ENCODE measurements around the gene DSE. TPM values are rescaled to one million over a fixed set of nuclear protein-coding genes. Genes with fewer than 3 reads are reported as not detected.
"Not testable (repeated sequence)": the region's sequence is repeated elsewhere in the genome, so short reads cannot be mapped to it uniquely, and the experiment has no call there.

DSE gene
- total RNA-seq (2022) (66.0 and 86.5 TPM in 2 replicates), Bru-seq, nascent RNA (percentile 71 among the genes with signal in this experiment), BruChase-seq, experiment 1, labeled RNA remaining after a 6-hour chase (percentile 75 among the genes with signal in this experiment), BruChase-seq, experiment 2, labeled RNA remaining after a 2-hour chase (percentile 74 among the genes with signal in this experiment)
- long read RNA-seq, full-length matches to known transcripts, result 64 of 172 reads
- long read RNA-seq, partial matches to known transcripts, result 39 of 172 reads
- long read RNA-seq, other reads (novel, unspliced or antisense), result 69 of 172 reads

DNA sequence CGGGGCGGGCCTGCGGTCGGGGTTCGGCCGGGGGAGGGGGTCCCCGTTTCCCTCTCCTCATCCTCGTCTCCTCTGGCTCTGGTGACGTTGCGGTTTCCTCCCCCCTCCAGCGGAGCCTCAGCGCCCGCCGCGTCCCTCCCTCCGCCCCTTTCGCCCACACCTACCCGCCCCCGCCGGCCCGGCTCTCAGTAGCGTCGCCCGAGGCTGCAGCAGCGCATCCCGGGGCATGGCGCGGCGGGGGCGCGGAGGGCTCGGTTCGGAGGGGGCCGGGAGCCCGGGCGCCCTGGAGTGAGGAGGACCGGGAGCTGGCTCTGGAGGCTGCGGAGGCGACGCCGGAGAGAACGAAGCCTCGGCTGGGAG is at the start of gene DSE:
TSS of gene DSE (plus strand) at position 188 of the 360 bp plus-strand sequence. CDS start 28,304 bp downstream, outside the sequence.
- H3K27ac Mint-ChIP-seq (ENCODE audit: low read depth, unreplicated experiment), result peak within 1 kb of the TSS; percentile 88
- intact Hi-C loops (cut with micrococcal nuclease), result loop anchor here (1.0 to 5.0 kb wide), 4 partner anchors 28 to 160 kb away; no protein-coding TSS in a partner anchor

DNA sequence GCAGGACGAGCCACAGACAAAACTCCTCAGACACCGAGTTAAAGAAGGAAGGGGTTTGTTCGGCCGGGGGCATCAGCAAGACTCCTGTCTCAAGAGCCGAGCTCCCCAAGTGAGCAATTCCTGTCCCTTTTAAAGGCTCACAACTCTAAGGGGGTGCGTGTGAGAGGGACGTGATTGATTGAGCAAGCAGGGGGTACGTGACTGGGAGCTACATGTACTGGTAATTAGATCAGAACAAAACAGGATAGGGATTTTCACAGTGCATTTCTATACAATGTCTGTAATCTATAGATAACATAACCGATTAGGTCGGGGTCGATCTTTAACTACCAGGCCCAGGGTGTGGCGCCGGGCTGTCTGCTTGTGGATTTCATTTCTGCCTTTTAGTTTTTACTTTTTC is 48.8 kb upstream of the DSE start:
- H3K27me3 Mint-ChIP-seq (ENCODE audit: insufficient read depth, unreplicated experiment); H3K9me3 Mint-ChIP-seq (ENCODE audit: unreplicated experiment); H3K4me1 Mint-ChIP-seq (ENCODE audit: insufficient read depth, unreplicated experiment); BruUV-seq (replicated peaks); CTCF ChIA-PET; H3K27ac Mint-ChIP-seq (ENCODE audit: low read depth, unreplicated experiment); intact Hi-C loops (cut with micrococcal nuclease); H3K4me3 Mint-ChIP-seq (ENCODE audit: unreplicated experiment); DNase-seq (ENCODE audit: unreplicated experiment); H3K36me3 Mint-ChIP-seq (ENCODE audit: insufficient read depth, unreplicated experiment): not testable (repeated sequence)
- POLR2A ChIA-PET, result interaction anchor here (0.6 to 0.9 kb wide), 2 partner anchors 9 to 29 kb away, joined by 4 to 5 read pairs; no protein-coding TSS in a partner anchor

More for the DNA sequence above, at the start of gene DSE:
- Mint-ChIP-seq H3K36me3 (ENCODE audit: insufficient read depth, unreplicated experiment) (peaks cover 18% of the 10 kb centered on the region), H3K4me1 (ENCODE audit: insufficient read depth, unreplicated experiment) (peaks cover 26% of the 10 kb centered on the region), H3K4me3 (ENCODE audit: unreplicated experiment) (peak within 1 kb of the TSS; percentile 85), H3K27me3 (ENCODE audit: insufficient read depth, unreplicated experiment) (no peaks in the 10 kb centered on the region), H3K9me3 (ENCODE audit: unreplicated experiment) (no peaks in the 10 kb centered on the region)
- CTCF ChIA-PET, result interaction anchor here (0.7 to 2.5 kb wide), 7 partner anchors 19 to 147 kb away, joined by 3 to 13 read pairs (median 4); no protein-coding TSS in a partner anchor
- DNase-seq (ENCODE audit: unreplicated experiment), result peak; percentile 84
- TF ChIP-seq, protein P1, sequence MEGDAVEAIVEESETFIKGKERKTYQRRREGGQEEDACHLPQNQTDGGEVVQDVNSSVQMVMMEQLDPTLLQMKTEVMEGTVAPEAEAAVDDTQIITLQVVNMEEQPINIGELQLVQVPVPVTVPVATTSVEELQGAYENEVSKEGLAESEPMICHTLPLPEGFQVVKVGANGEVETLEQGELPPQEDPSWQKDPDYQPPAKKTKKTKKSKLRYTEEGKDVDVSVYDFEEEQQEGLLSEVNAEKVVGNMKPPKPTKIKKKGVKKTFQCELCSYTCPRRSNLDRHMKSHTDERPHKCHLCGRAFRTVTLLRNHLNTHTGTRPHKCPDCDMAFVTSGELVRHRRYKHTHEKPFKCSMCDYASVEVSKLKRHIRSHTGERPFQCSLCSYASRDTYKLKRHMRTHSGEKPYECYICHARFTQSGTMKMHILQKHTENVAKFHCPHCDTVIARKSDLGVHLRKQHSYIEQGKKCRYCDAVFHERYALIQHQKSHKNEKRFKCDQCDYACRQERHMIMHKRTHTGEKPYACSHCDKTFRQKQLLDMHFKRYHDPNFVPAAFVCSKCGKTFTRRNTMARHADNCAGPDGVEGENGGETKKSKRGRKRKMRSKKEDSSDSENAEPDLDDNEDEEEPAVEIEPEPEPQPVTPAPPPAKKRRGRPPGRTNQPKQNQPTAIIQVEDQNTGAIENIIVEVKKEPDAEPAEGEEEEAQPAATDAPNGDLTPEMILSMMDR (IDR thresholded peaks at IDR 0.05; ENCODE audit: unreplicated experiment), result no peak
- no TSS peak for BruUV-seq (replicated peaks)
- POLR2A ChIA-PET, result interaction anchor here (0.6 to 7.3 kb wide), 28 partner anchors 9 to 270 kb away, joined by 3 to 135 read pairs (median 10); partner anchors contain the start of genes NT5DC1, RWDD1 and TSPYL1

DNA sequence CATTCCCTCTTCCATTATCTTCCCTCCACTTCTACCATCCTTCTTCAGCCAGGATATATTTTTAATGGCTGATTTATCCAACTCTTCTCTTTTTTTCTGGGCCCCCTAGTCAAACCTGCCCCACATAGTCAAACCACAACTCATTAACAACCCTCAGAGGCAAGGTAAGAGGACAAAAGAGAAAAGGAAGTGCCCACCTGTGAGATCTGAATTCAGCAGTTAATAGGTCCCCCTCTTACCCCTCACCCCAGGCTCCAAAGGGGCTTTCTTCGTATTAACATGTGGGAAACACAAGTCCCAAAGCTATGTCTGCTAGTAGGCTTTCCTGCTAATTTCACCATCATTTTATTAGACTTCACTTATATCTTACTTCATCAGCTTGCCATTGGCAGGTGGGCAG is 46.9 kb upstream of the DSE start:
- no peaks in the 10 kb centered on the region for H3K27me3 Mint-ChIP-seq (ENCODE audit: insufficient read depth, unreplicated experiment)
- intact Hi-C loops (cut with micrococcal nuclease), result no loop called here
- ChIA-PET POLR2A (interaction anchor here (0.9 kb wide), 1 partner anchor 368 kb away, joined by 3 read pairs; no protein-coding TSS in a partner anchor), CTCF (interaction anchor here (1.2 kb wide), 1 partner anchor 107 kb away, joined by 4 read pairs; no protein-coding TSS in a partner anchor)
- no TSS peak for BruUV-seq (replicated peaks)
- H3K4me3 Mint-ChIP-seq (ENCODE audit: unreplicated experiment), result no peak overlapping the region
- no peak for DNase-seq (ENCODE audit: unreplicated experiment)
- no peaks in the 10 kb centered on the region for H3K36me3 Mint-ChIP-seq (ENCODE audit: insufficient read depth, unreplicated experiment)
- no peak overlapping the region for H3K27ac Mint-ChIP-seq (ENCODE audit: low read depth, unreplicated experiment)
- peaks cover 6% of the 10 kb centered on the region for H3K4me1 Mint-ChIP-seq (ENCODE audit: insufficient read depth, unreplicated experiment)
- H3K9me3 Mint-ChIP-seq (ENCODE audit: unreplicated experiment), result no peaks in the 10 kb centered on the region
- TF ChIP-seq, protein P1 (IDR thresholded peaks at IDR 0.05; ENCODE audit: unreplicated experiment), result no peak

DNA sequence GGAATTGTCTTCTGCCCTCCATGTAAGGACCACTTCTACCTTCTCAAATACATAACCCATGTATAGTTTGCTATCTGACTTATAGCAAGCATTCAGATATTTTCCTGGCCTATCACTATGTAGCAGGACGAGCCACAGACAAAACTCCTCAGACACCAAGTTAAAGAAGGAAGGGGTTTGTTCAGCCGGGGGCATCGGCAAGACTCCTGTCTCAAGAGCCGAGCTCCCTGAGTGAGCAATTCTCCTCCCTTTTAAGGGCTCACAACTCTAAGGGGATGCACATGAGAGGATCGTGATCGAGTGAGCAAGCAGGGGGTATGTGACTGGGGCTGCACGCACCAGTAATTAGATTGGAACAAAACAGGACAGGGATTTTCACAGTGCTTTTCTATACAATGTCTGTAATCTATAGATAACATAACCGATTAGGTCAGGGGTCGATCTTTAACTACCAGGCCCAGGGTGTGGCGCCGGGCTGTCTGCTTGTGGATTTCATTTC is 45.1 kb upstream of the DSE start:
- H3K36me3 Mint-ChIP-seq (ENCODE audit: insufficient read depth, unreplicated experiment); H3K9me3 Mint-ChIP-seq (ENCODE audit: unreplicated experiment); DNase-seq (ENCODE audit: unreplicated experiment); H3K27ac Mint-ChIP-seq (ENCODE audit: low read depth, unreplicated experiment); H3K27me3 Mint-ChIP-seq (ENCODE audit: insufficient read depth, unreplicated experiment); CTCF ChIA-PET; POLR2A ChIA-PET; H3K4me3 Mint-ChIP-seq (ENCODE audit: unreplicated experiment); intact Hi-C loops (cut with micrococcal nuclease); H3K4me1 Mint-ChIP-seq (ENCODE audit: insufficient read depth, unreplicated experiment); BruUV-seq (replicated peaks): not testable (repeated sequence)

DNA sequence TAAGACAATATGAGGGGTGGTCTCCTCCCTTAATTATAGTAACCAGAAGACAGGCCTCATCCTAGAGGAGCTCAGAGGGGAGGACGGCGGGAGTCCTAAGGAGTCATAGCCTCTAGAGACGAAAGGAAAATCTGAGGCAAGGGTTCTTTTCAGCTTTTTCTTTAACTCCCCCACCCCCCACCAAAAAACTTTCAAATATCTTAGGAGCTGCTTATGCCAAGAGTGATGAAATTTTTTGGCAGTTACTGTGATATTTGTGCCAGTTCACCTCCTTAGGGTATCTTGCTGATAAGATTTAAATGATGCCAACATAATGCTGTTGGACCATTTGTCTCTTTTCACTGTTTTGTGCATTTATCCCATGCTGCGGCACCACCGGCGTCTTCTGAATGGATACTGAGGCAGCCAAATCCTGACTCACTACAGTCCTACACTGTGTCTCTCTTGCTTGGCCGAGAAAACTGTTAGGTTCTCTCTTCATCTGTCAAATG is 44.5 kb upstream of the DSE start:
- Mint-ChIP-seq H3K36me3 (ENCODE audit: insufficient read depth, unreplicated experiment) (no peaks in the 10 kb centered on the region), H3K4me1 (ENCODE audit: insufficient read depth, unreplicated experiment) (peaks cover 6% of the 10 kb centered on the region), H3K4me3 (ENCODE audit: unreplicated experiment) (no peak overlapping the region), H3K27me3 (ENCODE audit: insufficient read depth, unreplicated experiment) (no peaks in the 10 kb centered on the region), H3K27ac (ENCODE audit: low read depth, unreplicated experiment) (no peak overlapping the region), H3K9me3 (ENCODE audit: unreplicated experiment) (no peaks in the 10 kb centered on the region)
- intact Hi-C loops (cut with micrococcal nuclease), result no loop called here
- TF ChIP-seq, protein P1 (IDR thresholded peaks at IDR 0.05; ENCODE audit: unreplicated experiment), result no peak
- no TSS peak for BruUV-seq (replicated peaks)
- ChIA-PET POLR2A (no interaction called here), CTCF (no interaction called here)
- DNase-seq (ENCODE audit: unreplicated experiment), result no peak

Measured in MCF 10A (cell line).